Upper lobe of left lung (tissue), 6 donors: ENCODE data around the gene NUMBL. TPM values are rescaled to one million over a fixed set of nuclear protein-coding genes. Genes with fewer than 3 reads are reported as not detected.
A peak's percentile ranks its signal among the peaks of the same experiment; 100 is the strongest.

Source experiments
- ATAC-seq, 2 donors: fragments of 200-7000 bp; cut with Tn5 transposase; one replicate each; pipeline ENCODE4 v1.9.1; 2022; ENCODE audit warnings: mild to moderate bottlenecking in 2 of 2, moderate library complexity in 2 of 2; ENCODE audit not compliant: low FRiP score in 2 of 2
- DNase-seq, 2 donors: peaks; one replicate each; pipeline ENCODE4 v3.0.0-alpha.2; 2019 to 2020
- H3K27ac ChIP-seq, 4 donors: fragments of 200-600 bp; sonication (generic); one replicate each; pipeline ENCODE4 v1.5.1; 2016 to 2019
- H3K27me3 ChIP-seq, 4 donors: fragments of 200-600 bp; sonication (generic); one replicate each; pipeline ENCODE4 v1.5.1; 2017 to 2019
- H3K36me3 ChIP-seq, 4 donors: fragments of 200-600 bp; sonication (generic); one replicate each; pipeline ENCODE4 v1.5.1; 2016 to 2019
- H3K4me1 ChIP-seq, 4 donors: fragments of 200-600 bp; sonication (generic); one replicate each; pipeline ENCODE4 v1.5.1; 2018 to 2019
- H3K4me3 ChIP-seq, 4 donors: fragments of 200-600 bp; sonication (generic); one replicate each; pipeline ENCODE4 v1.5.1; 2017 to 2019; ENCODE audit warnings: mild to moderate bottlenecking in 2 of 4, moderate library complexity in 1 of 4
- H3K9me3 ChIP-seq, 4 donors: fragments of 200-600 bp; sonication (generic); one replicate each; pipeline ENCODE4 v1.5.1; 2018 to 2019
- EP300 ChIP-seq, 4 donors: sonication (generic); formaldehyde crosslinking; IDR thresholded peaks; one replicate each; pipeline ENCODE4 v1.5.1; 2017; ENCODE audit warnings: antibody characterized with exemption in 4 of 4, control low read depth in 2 of 4
- POLR2A ChIP-seq, 4 donors: fragments of 450-650 bp; IDR thresholded peaks; one replicate each; pipeline ENCODE4 v1.5.1; 2016 to 2017; ENCODE audit warnings: antibody characterized with exemption in 4 of 4, mild to moderate bottlenecking in 2 of 4
- POLR2AphosphoS5 ChIP-seq, 2 donors: sonication (generic); formaldehyde crosslinking; IDR thresholded peaks; one replicate each; pipeline ENCODE4 v1.5.1; 2017; ENCODE audit warnings: antibody characterized with exemption in 2 of 2
- WGBS, 2 donors: methylation state at CpG; one replicate each; pipeline ENCODE4 v1.1.5; 2017 to 2018; 5-methylcytosine and 5-hydroxymethylcytosine counted together
- total RNA-seq, 6 donors: library from RNA; depleted of rRNA in 4 of 6; stranded (reverse); fragments of >200 nt in 4 of 6; gene quantifications; one replicate each; pipeline versions ENCODE4 v1.1.0 to v1.2.1, GENCODE V29; 2016 to 2021
- TF ChIP-seq, protein P1 (sequence below), 6 experiments: fragments of 450-650 bp in 4 of 6; fragments of 200-600 bp in 2 of 6; sonication (generic) in 2 of 6; IDR thresholded peaks; one replicate each; pipeline ENCODE4 v1.5.1; 2016 to 2019; ENCODE audit warnings: antibody characterized with exemption in 6 of 6
- donor health status: DM: no; HTN: no; CAD: no; lungs with moderate emphysema.
- donor health status: DM: no; HTN: yes; CAD: no; lungs with severe emphysema.

NUMBL gene
- total RNA-seq, 6 donors from 2014 or later, result 18.0 to 133 (median 23.8) TPM

DNA sequence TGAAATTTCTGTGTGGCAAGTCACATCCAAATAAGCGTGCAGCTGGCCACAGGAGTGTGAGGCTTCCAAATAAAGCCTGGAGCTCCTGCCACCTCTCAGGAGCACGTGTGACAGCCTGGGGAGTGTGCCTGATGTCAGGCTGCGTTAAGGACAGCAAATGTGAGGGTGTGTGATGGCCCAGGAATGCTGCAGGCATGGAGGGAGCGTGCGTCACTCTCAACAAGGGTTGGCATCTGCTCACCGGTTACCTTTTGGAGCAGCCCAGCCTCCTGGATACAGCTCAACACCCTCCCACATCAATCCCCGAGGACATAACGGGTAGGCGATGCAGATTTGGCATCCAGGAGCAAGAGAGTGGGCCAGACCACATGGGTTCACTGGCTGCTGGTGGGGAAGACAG, 19.0 kb downstream of the NUMBL start:
- ATAC-seq, result no peak
- 81 to 86% methylated on average over 9 of the region's 9 CpGs for WGBS, 2 donors
- TF ChIP-seq POLR2A (IDR thresholded peaks at IDR 0.05), result no peak
- TF ChIP-seq EP300 (IDR thresholded peaks at IDR 0.05), result no peak
- no peak for TF ChIP-seq POLR2AphosphoS5 (IDR thresholded peaks at IDR 0.05)
- TF ChIP-seq, protein P1, sequence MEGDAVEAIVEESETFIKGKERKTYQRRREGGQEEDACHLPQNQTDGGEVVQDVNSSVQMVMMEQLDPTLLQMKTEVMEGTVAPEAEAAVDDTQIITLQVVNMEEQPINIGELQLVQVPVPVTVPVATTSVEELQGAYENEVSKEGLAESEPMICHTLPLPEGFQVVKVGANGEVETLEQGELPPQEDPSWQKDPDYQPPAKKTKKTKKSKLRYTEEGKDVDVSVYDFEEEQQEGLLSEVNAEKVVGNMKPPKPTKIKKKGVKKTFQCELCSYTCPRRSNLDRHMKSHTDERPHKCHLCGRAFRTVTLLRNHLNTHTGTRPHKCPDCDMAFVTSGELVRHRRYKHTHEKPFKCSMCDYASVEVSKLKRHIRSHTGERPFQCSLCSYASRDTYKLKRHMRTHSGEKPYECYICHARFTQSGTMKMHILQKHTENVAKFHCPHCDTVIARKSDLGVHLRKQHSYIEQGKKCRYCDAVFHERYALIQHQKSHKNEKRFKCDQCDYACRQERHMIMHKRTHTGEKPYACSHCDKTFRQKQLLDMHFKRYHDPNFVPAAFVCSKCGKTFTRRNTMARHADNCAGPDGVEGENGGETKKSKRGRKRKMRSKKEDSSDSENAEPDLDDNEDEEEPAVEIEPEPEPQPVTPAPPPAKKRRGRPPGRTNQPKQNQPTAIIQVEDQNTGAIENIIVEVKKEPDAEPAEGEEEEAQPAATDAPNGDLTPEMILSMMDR (IDR thresholded peaks at IDR 0.05), result no peak
- Histone ChIP-seq H3K4me3 (no peak overlapping the region), H3K4me1 (peaks cover 0 to 4% (median 0%) of the 10 kb centered on the region in 4 donors), H3K9me3 (no peaks in the 10 kb centered on the region), H3K27me3 (no peaks in the 10 kb centered on the region), H3K27ac (no peak overlapping the region), H3K36me3 (peaks cover 8 to 89% (median 52%) of the 10 kb centered on the region in 4 donors)
- no peak for DNase-seq

GRCh38 chr19:40668991-40669614, 21.3 kb downstream of the NUMBL start:
- DNase-seq (no peak), ATAC-seq (no peak)
- no peak for TF ChIP-seq POLR2AphosphoS5 (IDR thresholded peaks at IDR 0.05)
- no peak for TF ChIP-seq POLR2A (IDR thresholded peaks at IDR 0.05)
- TF ChIP-seq, protein P1 (IDR thresholded peaks at IDR 0.05), result no peak
- WGBS, 2 donors, result 89 to 96% methylated on average over 6 to 7 of the region's 7 CpGs
- no peaks in the 10 kb centered on the region for H3K9me3 ChIP-seq
- peaks cover 0 to 68% (median 45%) of the 10 kb centered on the region in 4 donors for H3K36me3 ChIP-seq
- no peak overlapping the region for H3K27ac ChIP-seq
- H3K4me3 ChIP-seq, result no peak overlapping the region
- no peaks in the 10 kb centered on the region for H3K27me3 ChIP-seq
- H3K4me1 ChIP-seq, result peaks cover 0 to under 1% (median under 1%) of the 10 kb centered on the region in 4 donors

- DNase-seq (peak in 1 of 2 donors; percentile 74), ATAC-seq (no peak)
- TF ChIP-seq, protein P1 (IDR thresholded peaks at IDR 0.05), result no peak
- TF ChIP-seq POLR2AphosphoS5 (IDR thresholded peaks at IDR 0.05) (no peak), POLR2A (IDR thresholded peaks at IDR 0.05) (no peak), EP300 (IDR thresholded peaks at IDR 0.05) (no peak)
- H3K4me1 ChIP-seq, result peaks cover 8 to 15% (median 11%) of the 10 kb centered on the region in 4 donors
- no peak overlapping the region for H3K27ac ChIP-seq
- 95 to 97% methylated on average over 11 of the region's 14 CpGs for WGBS, 2 donors
- no peaks in the 10 kb centered on the region for H3K9me3 ChIP-seq
- H3K4me3 ChIP-seq, result no peak overlapping the region
- peaks cover 0 to 54% (median 33%) of the 10 kb centered on the region in 4 donors for H3K36me3 ChIP-seq
- no peaks in the 10 kb centered on the region for H3K27me3 ChIP-seq
These were observed 22.8 kb downstream of the NUMBL start for GRCh38 chr19:40667602-40668001.

DNA sequence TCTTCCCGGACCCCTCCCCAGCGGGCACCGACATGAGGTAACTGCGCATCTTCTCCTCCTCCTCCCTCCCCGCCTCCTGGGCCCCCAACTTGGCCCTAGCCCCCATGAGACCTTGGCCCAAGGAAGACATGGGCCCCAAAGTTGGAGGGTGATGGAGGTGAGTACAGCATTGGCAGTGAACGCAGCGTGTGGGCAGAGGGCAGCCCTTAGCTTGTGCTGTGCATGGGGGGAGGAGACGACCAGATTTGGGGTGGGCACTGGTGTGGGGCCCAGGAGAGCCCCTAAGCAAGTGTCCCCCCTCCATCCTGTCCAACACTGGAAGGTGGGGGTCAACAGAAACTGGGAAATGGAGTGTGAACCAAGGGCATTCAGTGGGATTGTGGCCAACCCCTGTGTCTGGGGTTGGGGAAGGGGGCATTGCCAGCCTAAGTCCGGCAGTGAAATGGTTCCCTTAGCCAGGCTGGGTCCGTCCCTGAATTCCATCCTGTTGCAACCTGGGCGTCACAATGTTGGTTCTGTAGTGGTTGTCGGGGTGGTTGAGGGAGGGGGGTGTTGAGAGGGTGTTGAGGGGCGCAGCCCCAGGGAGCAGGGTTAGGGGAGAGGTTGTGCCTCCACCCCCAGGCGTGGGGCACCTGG, 23.5 kb downstream of the NUMBL start:
- no peaks in the 10 kb centered on the region for H3K27me3 ChIP-seq
- DNase-seq, result no peak
- ATAC-seq, result no peak
- no peak overlapping the region for H3K4me3 ChIP-seq
- 91 to 92% methylated on average over 14 of the region's 14 CpGs for WGBS, 2 donors
- H3K9me3 ChIP-seq, result no peaks in the 10 kb centered on the region
- H3K27ac ChIP-seq, result no peak overlapping the region
- TF ChIP-seq POLR2AphosphoS5 (IDR thresholded peaks at IDR 0.05), result no peak
- TF ChIP-seq, protein P1 (IDR thresholded peaks at IDR 0.05), result no peak
- no peak for TF ChIP-seq POLR2A (IDR thresholded peaks at IDR 0.05)
- TF ChIP-seq EP300 (IDR thresholded peaks at IDR 0.05), result no peak
- peaks cover 0 to 47% (median 28%) of the 10 kb centered on the region in 4 donors for H3K36me3 ChIP-seq
- peaks cover 10 to 19% (median 13%) of the 10 kb centered on the region in 4 donors for H3K4me1 ChIP-seq
